Stimulated activated CD4-positive, alpha-beta T cell treated with anti-CD3 and anti-CD28 coated beads, Interleukin-12 subunit alpha, Interleukin-12 subunit beta, amount 100 ng/mL, for 24 hours (primary cell): Measurements from ENCODE around the gene IL1RL1.

ENCODE experiments used
- DNase-seq, 2 experiments: peaks; one replicate each; pipeline ENCODE4 v3.0.0-alpha.2; 2020; ENCODE audit warnings: low read depth in 2 of 2

Gene IL1RL1

GRCh38 chr2:102367331-102367971 is 56.1 kb downstream of the IL1RL1 start:
- no peak for DNase-seq

- DNase-seq: no peak
Measured at GRCh38 chr2:102368461-102369109, 57.2 kb downstream of the IL1RL1 start.

DNA sequence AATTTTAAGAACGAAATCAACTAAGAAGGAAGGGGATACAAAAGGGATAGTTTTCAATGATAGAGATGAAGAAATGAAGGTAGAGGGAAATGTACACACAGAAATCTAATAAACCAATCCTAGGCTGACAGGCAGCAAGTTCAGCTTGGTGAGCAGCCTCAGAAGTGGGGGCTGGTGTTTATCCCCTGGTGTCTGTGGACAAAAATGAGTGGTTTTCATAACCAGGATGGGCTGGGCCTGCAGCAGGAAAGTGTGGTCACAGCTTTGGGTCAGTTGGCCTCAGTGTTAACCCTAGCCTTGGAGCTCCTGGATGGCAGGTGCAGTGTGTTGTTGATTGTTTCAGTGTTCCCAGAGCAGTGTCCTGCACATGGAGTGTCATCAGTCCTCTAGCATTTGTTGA is 58.5 kb downstream of the IL1RL1 start:
- DNase-seq: no peak

GRCh38 chr2:102376052-102376591 is 64.8 kb downstream of the IL1RL1 start:
- DNase-seq: no peak

DNA sequence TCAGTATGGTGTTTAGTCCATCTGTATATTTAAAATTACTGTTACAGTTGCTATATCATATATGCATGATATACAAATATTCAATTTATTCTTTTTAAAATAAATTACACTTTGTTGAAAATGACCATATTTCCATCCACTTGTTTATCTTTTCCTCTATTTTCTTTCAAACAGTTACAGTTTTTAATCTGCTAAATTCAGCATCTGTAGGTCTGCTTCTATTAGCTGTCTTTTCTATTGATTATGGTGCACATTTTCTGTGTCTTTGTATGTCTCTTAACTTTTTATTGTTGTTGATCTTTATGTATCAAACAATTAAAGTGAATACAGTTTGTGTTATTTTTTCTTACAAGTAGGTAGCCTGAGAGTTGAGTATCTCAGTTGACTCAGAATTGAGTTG is 72.4 kb downstream of the IL1RL1 start:
- DNase-seq: no peak

DNA sequence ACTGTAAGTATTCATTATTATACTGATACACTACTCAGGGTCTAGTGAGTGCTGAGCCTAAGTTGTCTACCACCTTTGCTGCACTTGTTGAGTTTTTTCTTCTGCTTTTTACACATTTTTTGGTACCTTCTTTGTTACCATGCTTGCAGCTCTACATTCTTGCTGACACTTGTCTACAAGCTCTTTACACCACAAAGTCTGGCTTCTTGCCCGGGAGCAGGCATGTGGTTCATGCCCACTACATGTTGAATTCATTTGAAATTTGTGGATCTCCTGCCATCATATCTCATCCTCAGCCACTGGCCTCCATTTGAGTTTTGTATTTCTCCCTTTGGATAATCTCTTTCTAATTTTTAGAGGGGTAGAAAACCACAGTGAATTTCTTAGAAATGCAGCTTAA is 74.2 kb downstream of the IL1RL1 start:
- DNase-seq: no peak

- DNase-seq: no peak
Measured at GRCh38 chr2:102386004-102386403, 74.6 kb downstream of the IL1RL1 start.

DNA sequence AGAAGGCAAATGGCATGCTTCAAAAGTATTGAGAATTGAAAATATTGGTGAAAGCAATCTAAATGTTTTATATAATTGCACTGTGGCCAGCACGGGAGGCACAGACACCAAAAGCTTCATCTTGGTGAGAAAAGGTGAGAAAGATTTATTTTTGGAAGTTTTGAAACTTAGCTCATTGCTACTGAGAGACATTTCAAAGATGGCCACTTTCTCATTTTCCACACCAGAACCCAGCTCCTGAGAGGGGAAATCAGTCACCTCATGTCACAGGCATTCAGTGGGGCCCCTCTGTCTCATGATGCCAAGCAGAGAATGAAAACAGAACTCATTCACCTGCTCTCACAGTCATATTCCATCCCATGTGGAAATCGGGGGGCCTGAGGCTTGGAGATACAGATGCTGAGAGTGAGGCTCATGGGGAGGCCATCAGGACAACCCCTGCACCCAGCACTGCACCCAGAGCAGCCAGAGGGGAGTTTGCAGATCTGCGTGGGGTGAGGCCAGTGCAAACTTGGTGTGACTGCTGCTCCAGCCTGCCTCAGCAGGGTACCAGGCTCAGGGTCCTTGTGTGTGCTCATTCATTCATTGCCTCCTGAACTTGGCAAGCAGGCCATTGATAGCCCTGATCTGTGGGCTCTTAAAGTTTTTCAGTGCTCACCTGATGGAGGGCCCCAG is 75.6 kb downstream of the IL1RL1 start:
- no peak for DNase-seq

- DNase-seq: no peak
Measured at GRCh38 chr2:102387763-102388546, 76.6 kb downstream of the IL1RL1 start.

GRCh38 chr2:102391565-102391964 is 80.2 kb downstream of the IL1RL1 start:
- DNase-seq: no peak

GRCh38 chr2:102392096-102392495 is 80.7 kb downstream of the IL1RL1 start:
- DNase-seq: no peak

- no peak for DNase-seq
Measured at GRCh38 chr2:102392942-102393341, 81.6 kb downstream of the IL1RL1 start.

- no peak for DNase-seq
Measured at GRCh38 chr2:102396012-102396411, 84.6 kb downstream of the IL1RL1 start.

DNA sequence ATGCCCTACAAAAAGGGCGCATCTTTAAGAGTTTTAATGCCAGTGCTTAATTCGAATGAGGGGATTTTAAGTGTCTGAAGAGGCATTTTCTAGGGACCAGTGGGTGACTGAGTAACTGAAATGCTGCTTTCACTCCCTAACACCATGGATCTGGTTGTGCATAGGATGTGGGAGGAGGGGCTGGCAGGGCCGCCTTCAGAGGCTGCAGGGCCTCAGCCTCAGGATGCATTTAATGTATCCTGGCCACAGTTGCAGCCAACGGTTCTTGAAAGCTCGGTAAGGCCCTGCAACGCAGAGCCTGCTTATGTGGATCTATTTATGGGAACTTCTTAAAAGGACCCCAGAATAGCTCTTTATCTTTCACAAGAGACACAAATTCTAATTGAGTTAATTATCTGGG is 85.8 kb downstream of the IL1RL1 start:
- no peak for DNase-seq

GRCh38 chr2:102399499-102400141 is 88.3 kb downstream of the IL1RL1 start:
- no peak for DNase-seq

- DNase-seq: no peak
Measured at GRCh38 chr2:102401456-102401855, 90.1 kb downstream of the IL1RL1 start.
